Measurements from ENCODE around the gene PPY. TPM values are rescaled to one million over a fixed set of nuclear protein-coding genes. Genes with fewer than 3 reads are reported as not detected.
"Not testable (repeated sequence)": the region's sequence is repeated elsewhere in the genome, so short reads cannot be mapped to it uniquely, and the experiment has no call there.

Gene PPY
- polyA plus RNA-seq, 4 donors: 5.5 TPM; not detected in 3

GRCh38 chr17:43932357-43932756 is 9.9 kb downstream of the PPY start:
- WGBS, 3 donors: 88 to 97% (median 94%) methylated on average over 10 of the region's 10 CpGs
- no peaks in the 10 kb centered on the region for H3K9me3 ChIP-seq (ENCODE audit: control insufficient read depth in 2 of 2, insufficient read depth in 1 of 2, low read depth in 1 of 2, low read length in 1 of 2)
- H3K4me3 ChIP-seq (ENCODE audit: low read depth in 1 of 3, low read length in 3 of 3): no peak overlapping the region
- DNase-seq: no peak
- FAIRE-seq: no peak
- peaks cover 0 to 6% (median 0%) of the 10 kb centered on the region in 3 donors for H3K27me3 ChIP-seq (ENCODE audit: control insufficient read depth in 3 of 3, insufficient read depth in 3 of 3, low read length in 3 of 3)
- H3K4me1 ChIP-seq (ENCODE audit: control insufficient read depth in 3 of 3, insufficient read depth in 2 of 3, low read depth in 1 of 3, low read length in 2 of 3): peaks cover 0 to 42% (median 3%) of the 10 kb centered on the region in 3 donors
- no peak overlapping the region for H3K27ac ChIP-seq (ENCODE audit: low read depth in 1 of 3, low read length in 2 of 3)
- peaks cover 0 to 13% (median 0%) of the 10 kb centered on the region in 3 donors for H3K36me3 ChIP-seq (ENCODE audit: control insufficient read depth in 3 of 3, insufficient read depth in 2 of 3, low read depth in 1 of 3, low read length in 3 of 3)

- Histone ChIP-seq H3K27ac (ENCODE audit: low read depth in 1 of 3, low read length in 2 of 3) (peak overlapping the region in 1 of 3 donors; percentile 58), H3K4me1 (ENCODE audit: control insufficient read depth in 3 of 3, insufficient read depth in 2 of 3, low read depth in 1 of 3, low read length in 2 of 3) (peaks cover 0 to 52% (median 3%) of the 10 kb centered on the region in 3 donors), H3K4me3 (ENCODE audit: low read depth in 1 of 3, low read length in 3 of 3) (no peak overlapping the region), H3K36me3 (ENCODE audit: control insufficient read depth in 3 of 3, insufficient read depth in 2 of 3, low read depth in 1 of 3, low read length in 3 of 3) (peaks cover 0 to 13% (median 0%) of the 10 kb centered on the region in 3 donors), H3K27me3 (ENCODE audit: control insufficient read depth in 3 of 3, insufficient read depth in 3 of 3, low read length in 3 of 3) (peaks cover 0 to 7% (median under 1%) of the 10 kb centered on the region in 3 donors), H3K9me3 (ENCODE audit: control insufficient read depth in 2 of 2, insufficient read depth in 1 of 2, low read depth in 1 of 2, low read length in 1 of 2) (no peaks in the 10 kb centered on the region)
- WGBS, 3 donors: 16 to 59% (median 33%) methylated on average over 5 of the region's 5 CpGs
- DNase-seq: peak; percentile 90 to 93
- no peak for FAIRE-seq
These were observed 11.2 kb downstream of the PPY start for GRCh38 chr17:43931062-43931571.

GRCh38 chr17:43928609-43929008 is 13.7 kb downstream of the PPY start:
- H3K27ac ChIP-seq (ENCODE audit: low read depth in 1 of 3, low read length in 2 of 3): peak overlapping the region in 1 of 3 donors; percentile 80
- peaks cover 0 to 8% (median 0%) of the 10 kb centered on the region in 3 donors for H3K36me3 ChIP-seq (ENCODE audit: control insufficient read depth in 3 of 3, insufficient read depth in 2 of 3, low read depth in 1 of 3, low read length in 3 of 3)
- 48 to 59% (median 52%) methylated on average over 1 of the region's 1 CpG for whole genome bisulfite sequencing, 3 donors
- H3K9me3 ChIP-seq (ENCODE audit: control insufficient read depth in 2 of 2, insufficient read depth in 1 of 2, low read depth in 1 of 2, low read length in 1 of 2): no peaks in the 10 kb centered on the region
- DNase-seq (peak in 1 of 2 donors; percentile 75), FAIRE-seq (no peak)
- peaks cover 0 to 75% (median 3%) of the 10 kb centered on the region in 3 donors for H3K4me1 ChIP-seq (ENCODE audit: control insufficient read depth in 3 of 3, insufficient read depth in 2 of 3, low read depth in 1 of 3, low read length in 2 of 3)
- H3K27me3 ChIP-seq (ENCODE audit: control insufficient read depth in 3 of 3, insufficient read depth in 3 of 3, low read length in 3 of 3): peaks cover 0 to 7% (median 4%) of the 10 kb centered on the region in 3 donors
- no peak overlapping the region for H3K4me3 ChIP-seq (ENCODE audit: low read depth in 1 of 3, low read length in 3 of 3)

GRCh38 chr17:43927929-43928328 is 14.3 kb downstream of the PPY start:
- H3K9me3 ChIP-seq (ENCODE audit: control insufficient read depth in 2 of 2, insufficient read depth in 1 of 2, low read depth in 1 of 2, low read length in 1 of 2); H3K27me3 ChIP-seq (ENCODE audit: control insufficient read depth in 3 of 3, insufficient read depth in 3 of 3, low read length in 3 of 3); FAIRE-seq; H3K36me3 ChIP-seq (ENCODE audit: control insufficient read depth in 3 of 3, insufficient read depth in 2 of 3, low read depth in 1 of 3, low read length in 3 of 3): not testable (repeated sequence)
- Histone ChIP-seq H3K4me3 (ENCODE audit: low read depth in 1 of 3, low read length in 3 of 3) (peak overlapping the region in 1 of 3 donors; percentile 38), H3K27ac (ENCODE audit: low read depth in 1 of 3, low read length in 2 of 3) (peak overlapping the region in 1 of 3 donors; percentile 80), H3K4me1 (ENCODE audit: control insufficient read depth in 3 of 3, insufficient read depth in 2 of 3, low read depth in 1 of 3, low read length in 2 of 3) (peaks cover 0 to 81% (median 3%) of the 10 kb centered on the region in 3 donors)
- peak in 1 of 2 donors; percentile 42 for DNase-seq
- WGBS, 3 donors: 17 to 36% (median 28%) methylated on average over 5 of the region's 5 CpGs

GRCh38 chr17:43927060-43927864 is 15.0 kb downstream of the PPY start:
- Histone ChIP-seq H3K4me1 (ENCODE audit: control insufficient read depth in 3 of 3, insufficient read depth in 2 of 3, low read depth in 1 of 3, low read length in 2 of 3) (peaks cover 0 to 81% (median 3%) of the 10 kb centered on the region in 3 donors), H3K36me3 (ENCODE audit: control insufficient read depth in 3 of 3, insufficient read depth in 2 of 3, low read depth in 1 of 3, low read length in 3 of 3) (peaks cover 0 to 2% (median 0%) of the 10 kb centered on the region in 3 donors), H3K4me3 (ENCODE audit: low read depth in 1 of 3, low read length in 3 of 3) (peak overlapping the region in 2 of 3 donors; percentile 33 to 38), H3K9me3 (ENCODE audit: control insufficient read depth in 2 of 2, insufficient read depth in 1 of 2, low read depth in 1 of 2, low read length in 1 of 2) (no peaks in the 10 kb centered on the region), H3K27me3 (ENCODE audit: control insufficient read depth in 3 of 3, insufficient read depth in 3 of 3, low read length in 3 of 3) (peaks cover 0 to 7% (median 4%) of the 10 kb centered on the region in 3 donors), H3K27ac (ENCODE audit: low read depth in 1 of 3, low read length in 2 of 3) (peak overlapping the region in 1 of 3 donors; percentile 80)
- 4 to 8% (median 4%) methylated on average over 35 to 42 of the region's 42 CpGs for WGBS, 3 donors
- FAIRE-seq (no peak), DNase-seq (peak; percentile 35 to 87)

GRCh38 chr17:43924558-43924957 is 17.7 kb downstream of the PPY start:
- Histone ChIP-seq H3K27ac (ENCODE audit: low read depth in 1 of 3, low read length in 2 of 3) (peak overlapping the region in 1 of 3 donors; percentile 73), H3K36me3 (ENCODE audit: control insufficient read depth in 3 of 3, insufficient read depth in 2 of 3, low read depth in 1 of 3, low read length in 3 of 3) (no peaks in the 10 kb centered on the region), H3K27me3 (ENCODE audit: control insufficient read depth in 3 of 3, insufficient read depth in 3 of 3, low read length in 3 of 3) (peaks cover 0 to 7% (median 6%) of the 10 kb centered on the region in 3 donors), H3K4me1 (ENCODE audit: control insufficient read depth in 3 of 3, insufficient read depth in 2 of 3, low read depth in 1 of 3, low read length in 2 of 3) (peaks cover 0 to 59% (median 3%) of the 10 kb centered on the region in 3 donors), H3K4me3 (ENCODE audit: low read depth in 1 of 3, low read length in 3 of 3) (no peak overlapping the region), H3K9me3 (ENCODE audit: control insufficient read depth in 2 of 2, insufficient read depth in 1 of 2, low read depth in 1 of 2, low read length in 1 of 2) (no peaks in the 10 kb centered on the region)
- WGBS, 3 donors: 57 to 65% (median 58%) methylated on average over 2 of the region's 2 CpGs
- DNase-seq (peak in 1 of 2 donors; percentile 83), FAIRE-seq (no peak)

GRCh38 chr17:43920500-43921095 is 21.7 kb downstream of the PPY start:
- no peak for FAIRE-seq

GRCh38 chr17:43918026-43918389 is 24.3 kb downstream of the PPY start:
- Histone ChIP-seq H3K4me3 (ENCODE audit: low read depth in 1 of 3, low read length in 3 of 3) (no peak overlapping the region), H3K27ac (ENCODE audit: low read depth in 1 of 3, low read length in 2 of 3) (no peak overlapping the region), H3K27me3 (ENCODE audit: control insufficient read depth in 3 of 3, insufficient read depth in 3 of 3, low read length in 3 of 3) (peaks cover 0 to 10% (median 3%) of the 10 kb centered on the region in 3 donors), H3K9me3 (ENCODE audit: control insufficient read depth in 2 of 2, insufficient read depth in 1 of 2, low read depth in 1 of 2, low read length in 1 of 2) (no peaks in the 10 kb centered on the region), H3K36me3 (ENCODE audit: control insufficient read depth in 3 of 3, insufficient read depth in 2 of 3, low read depth in 1 of 3, low read length in 3 of 3) (peaks cover 0 to 2% (median 0%) of the 10 kb centered on the region in 3 donors), H3K4me1 (ENCODE audit: control insufficient read depth in 3 of 3, insufficient read depth in 2 of 3, low read depth in 1 of 3, low read length in 2 of 3) (peaks cover 0 to 11% (median 0%) of the 10 kb centered on the region in 3 donors)
- DNase-seq (no peak), FAIRE-seq (no peak)
- WGBS, 3 donors: 38 to 58% (median 52%) methylated on average over 13 of the region's 13 CpGs

More at GRCh38 chr17:43920500-43921095, 21.7 kb downstream of the PPY start:
- DNase-seq: no peak
- WGBS, 3 donors: 73 to 76% (median 75%) methylated on average over 9 to 10 of the region's 10 CpGs
- H3K9me3 ChIP-seq (ENCODE audit: control insufficient read depth in 2 of 2, insufficient read depth in 1 of 2, low read depth in 1 of 2, low read length in 1 of 2): no peaks in the 10 kb centered on the region
- H3K27me3 ChIP-seq (ENCODE audit: control insufficient read depth in 3 of 3, insufficient read depth in 3 of 3, low read length in 3 of 3): peaks cover 0 to 3% (median 2%) of the 10 kb centered on the region in 3 donors
- H3K4me1 ChIP-seq (ENCODE audit: control insufficient read depth in 3 of 3, insufficient read depth in 2 of 3, low read depth in 1 of 3, low read length in 2 of 3): peaks cover 0 to 35% (median 0%) of the 10 kb centered on the region in 3 donors
- H3K27ac ChIP-seq (ENCODE audit: low read depth in 1 of 3, low read length in 2 of 3): no peak overlapping the region
- no peak overlapping the region for H3K4me3 ChIP-seq (ENCODE audit: low read depth in 1 of 3, low read length in 3 of 3)
- H3K36me3 ChIP-seq (ENCODE audit: control insufficient read depth in 3 of 3, insufficient read depth in 2 of 3, low read depth in 1 of 3, low read length in 3 of 3): peaks cover 0 to 2% (median 0%) of the 10 kb centered on the region in 3 donors
